Islet of Langerhans (tissue), 1 donor: ENCODE results near the gene PRCP.

Experiments
- FAIRE-seq: peaks from one replicate; lab custom pipeline; 2011; peaks lifted over from hg19 to GRCh38; lab: Jason Lieb, UNC

Gene PRCP

DNA sequence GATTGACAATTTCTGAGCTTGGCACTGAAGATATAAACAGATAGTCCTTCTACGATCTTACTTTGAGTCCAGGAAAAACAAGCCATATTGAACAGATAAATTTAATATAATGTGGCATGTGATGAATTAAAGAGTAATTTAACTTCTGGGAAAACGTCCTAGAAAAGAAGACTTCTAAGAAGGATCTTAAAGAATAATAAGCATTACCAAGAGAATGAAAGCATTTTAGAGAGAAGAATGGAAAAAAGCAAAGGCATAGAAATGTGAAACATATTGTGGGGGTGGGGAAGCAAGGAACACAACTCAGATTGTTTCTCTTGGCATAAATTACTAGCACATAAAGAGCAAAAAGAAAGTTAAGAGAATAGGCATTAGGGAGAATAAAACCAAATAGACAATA is 6.7 kb upstream of the PRCP start:
- FAIRE-seq: no peak

GRCh38 chr11:82906236-82906635 is 6.0 kb upstream of the PRCP start:
- FAIRE-seq: peak; percentile 100

DNA sequence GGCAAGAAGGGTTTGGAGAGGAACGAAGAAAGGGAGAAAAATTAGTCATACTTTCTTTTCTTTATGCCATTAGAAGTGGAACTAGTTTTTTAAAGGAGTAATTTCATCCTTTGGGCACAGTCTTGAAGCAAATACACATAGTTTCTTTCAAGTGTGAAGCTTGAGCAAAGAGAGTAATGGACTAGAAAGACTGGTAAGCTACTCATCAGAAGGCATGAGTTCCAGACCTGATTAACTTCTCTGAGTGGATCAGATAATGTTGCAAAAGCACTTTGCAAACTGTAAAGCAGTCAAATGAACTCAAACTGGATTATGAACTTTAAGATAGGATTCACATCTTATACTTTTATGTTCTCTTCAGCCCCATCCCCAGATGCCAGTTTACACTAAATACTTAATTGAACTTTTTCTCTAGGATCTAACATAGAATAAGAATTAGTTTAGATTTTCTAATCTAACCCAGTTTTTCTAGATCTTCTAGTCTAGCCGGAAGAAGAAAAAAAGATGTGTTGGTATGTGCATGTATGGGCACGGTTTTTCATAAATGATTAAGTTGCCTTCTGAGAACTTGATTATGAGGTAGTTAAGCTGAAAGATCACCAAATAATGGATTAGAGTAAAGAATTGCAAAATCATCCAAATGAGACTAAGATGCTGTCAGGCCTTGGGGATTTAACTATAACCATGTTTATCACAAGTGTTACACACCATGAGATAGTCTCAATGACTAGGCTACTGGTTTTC is 3.8 kb upstream of the PRCP start:
- FAIRE-seq: no peak

- no peak for FAIRE-seq
Observed at GRCh38 chr11:82902880-82903279, 2.6 kb upstream of the PRCP start.

GRCh38 chr11:82901922-82902485 is 1.8 kb upstream of the PRCP start:
- no peak for FAIRE-seq

GRCh38 chr11:82901165-82901921 is 1.1 kb upstream of the PRCP start, which contains the start of gene DDIAS:
Gene DDIAS, plus strand, starts transcription at chr11:82901736. Its CDS starts 13,003 bp downstream, at chr11:82914739.
- FAIRE-seq: peak; percentile 95

DNA sequence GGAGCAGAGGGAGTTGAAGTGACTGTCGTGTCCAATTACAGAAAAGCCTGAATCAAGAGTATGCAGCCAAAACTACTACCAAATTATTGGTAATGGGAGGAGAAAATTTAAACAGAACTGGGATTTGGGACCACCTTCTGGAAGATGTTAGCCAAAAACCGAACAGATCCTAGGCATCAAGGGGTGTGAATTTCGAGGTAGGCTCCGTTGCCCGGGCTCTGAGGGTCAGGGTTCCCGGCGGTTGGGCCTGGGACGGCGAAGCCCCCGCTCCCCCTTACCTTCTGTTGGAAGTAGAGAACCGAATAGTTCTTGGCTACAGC is 313 bp downstream of the PRCP start:
- FAIRE-seq: no peak

DNA sequence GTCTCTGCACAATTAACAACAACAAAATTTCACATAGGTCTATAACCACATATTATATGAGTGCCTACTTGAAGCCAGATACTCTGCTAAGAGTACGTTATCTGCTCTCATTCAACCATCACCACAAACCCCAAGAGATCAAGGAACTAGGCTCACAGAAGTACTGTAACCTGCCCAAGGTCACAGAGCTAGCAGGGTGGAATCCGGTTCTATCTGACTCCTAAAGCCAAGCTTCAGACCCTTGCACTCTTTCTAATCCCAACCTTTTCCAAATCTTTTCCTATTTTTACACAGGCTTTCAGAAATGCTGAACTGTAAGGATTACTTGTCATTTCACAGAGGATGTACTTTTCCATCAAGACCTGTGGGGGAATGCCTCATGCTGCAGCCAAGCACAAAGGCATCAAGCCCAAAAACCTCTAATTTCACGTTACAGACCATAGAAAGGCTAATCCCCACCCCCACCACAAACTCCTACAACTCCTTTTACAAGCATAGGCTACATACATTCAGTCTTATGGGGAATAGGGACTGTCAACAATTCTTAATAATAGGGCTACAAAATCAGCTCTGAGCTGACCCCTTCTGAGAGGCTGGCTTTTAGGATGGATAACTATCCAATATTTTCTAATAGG is 927 bp downstream of the PRCP start:
- FAIRE-seq: no peak

- no peak for FAIRE-seq
Observed at GRCh38 chr11:82898241-82898640, 2.0 kb downstream of the PRCP start.

- FAIRE-seq: no peak
Observed at GRCh38 chr11:82896183-82896582, 4.0 kb downstream of the PRCP start.

GRCh38 chr11:82895437-82896091 is 4.7 kb downstream of the PRCP start:
- FAIRE-seq: no peak

DNA sequence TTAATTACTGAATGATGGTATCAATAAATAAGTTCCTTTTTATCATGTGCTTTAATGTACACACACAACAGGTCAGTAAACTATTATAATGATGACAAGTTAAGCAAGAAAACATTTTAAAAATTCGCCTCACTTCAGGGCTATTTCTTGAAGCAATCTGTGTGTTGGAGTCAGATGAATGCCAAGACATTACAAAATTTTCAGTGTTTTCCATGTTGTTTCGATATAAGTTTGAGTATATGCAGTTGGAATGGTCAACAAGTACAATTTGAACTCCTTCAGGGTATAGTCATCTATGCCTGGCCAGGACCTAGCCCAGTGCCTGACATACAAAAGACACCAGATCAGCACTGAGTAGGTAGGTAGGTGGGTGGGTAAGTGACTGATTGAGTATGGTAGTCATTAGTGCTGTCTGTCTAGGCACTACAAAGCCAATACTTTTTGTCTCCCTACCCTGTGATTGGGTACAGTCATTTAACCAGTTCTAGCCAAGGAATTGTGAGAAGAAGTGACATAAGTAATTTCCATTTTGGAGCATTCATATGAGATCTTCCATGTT is 7.5 kb downstream of the PRCP start:
- FAIRE-seq: no peak

DNA sequence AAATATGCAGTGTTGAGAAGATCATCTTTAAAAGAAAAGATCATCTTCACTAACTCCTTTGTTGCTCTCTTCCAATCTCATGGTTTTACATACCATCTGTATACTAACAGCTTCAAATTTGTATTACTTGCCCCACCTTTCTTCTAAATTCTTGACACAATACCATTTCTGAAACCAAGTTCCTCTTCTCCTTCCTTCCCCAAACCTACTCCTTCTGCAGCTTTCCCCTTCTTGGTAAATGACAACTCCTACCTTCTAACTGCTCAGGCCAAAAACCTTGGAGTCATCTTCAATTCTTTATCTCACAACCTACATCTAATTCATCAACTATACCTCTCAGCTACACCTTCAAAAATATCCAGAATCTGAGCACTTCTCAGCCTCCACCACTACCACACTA is 9.3 kb downstream of the PRCP start:
- FAIRE-seq: no peak

- no peak for FAIRE-seq
Observed at GRCh38 chr11:82890002-82890341, 10.3 kb downstream of the PRCP start.

- no peak for FAIRE-seq
Observed at GRCh38 chr11:82889133-82890001, 10.9 kb downstream of the PRCP start.

GRCh38 chr11:82883853-82884252 is 16.4 kb downstream of the PRCP start:
- no peak for FAIRE-seq

GRCh38 chr11:82874646-82875523 is 25.3 kb downstream of the PRCP start:
- no peak for FAIRE-seq

DNA sequence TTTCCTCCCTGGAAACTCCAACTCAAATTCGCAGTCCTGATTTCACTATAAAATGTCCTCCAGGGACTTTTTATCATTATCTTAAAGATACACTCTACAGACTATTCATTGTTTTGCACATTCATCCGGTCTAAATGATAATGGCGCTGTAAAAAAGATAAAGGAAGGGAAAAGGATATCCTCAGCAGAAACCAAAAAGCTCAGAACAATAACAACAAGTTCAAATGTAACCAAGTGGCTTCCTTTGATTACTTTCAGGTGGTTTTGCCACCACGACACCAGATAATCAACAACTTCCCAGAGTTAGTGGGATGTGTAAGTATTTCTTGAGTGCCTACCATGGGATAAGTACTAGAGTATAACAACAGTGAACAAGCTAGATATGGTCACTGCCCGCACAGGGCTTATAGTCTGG is 26.3 kb downstream of the PRCP start:
- FAIRE-seq: no peak

DNA sequence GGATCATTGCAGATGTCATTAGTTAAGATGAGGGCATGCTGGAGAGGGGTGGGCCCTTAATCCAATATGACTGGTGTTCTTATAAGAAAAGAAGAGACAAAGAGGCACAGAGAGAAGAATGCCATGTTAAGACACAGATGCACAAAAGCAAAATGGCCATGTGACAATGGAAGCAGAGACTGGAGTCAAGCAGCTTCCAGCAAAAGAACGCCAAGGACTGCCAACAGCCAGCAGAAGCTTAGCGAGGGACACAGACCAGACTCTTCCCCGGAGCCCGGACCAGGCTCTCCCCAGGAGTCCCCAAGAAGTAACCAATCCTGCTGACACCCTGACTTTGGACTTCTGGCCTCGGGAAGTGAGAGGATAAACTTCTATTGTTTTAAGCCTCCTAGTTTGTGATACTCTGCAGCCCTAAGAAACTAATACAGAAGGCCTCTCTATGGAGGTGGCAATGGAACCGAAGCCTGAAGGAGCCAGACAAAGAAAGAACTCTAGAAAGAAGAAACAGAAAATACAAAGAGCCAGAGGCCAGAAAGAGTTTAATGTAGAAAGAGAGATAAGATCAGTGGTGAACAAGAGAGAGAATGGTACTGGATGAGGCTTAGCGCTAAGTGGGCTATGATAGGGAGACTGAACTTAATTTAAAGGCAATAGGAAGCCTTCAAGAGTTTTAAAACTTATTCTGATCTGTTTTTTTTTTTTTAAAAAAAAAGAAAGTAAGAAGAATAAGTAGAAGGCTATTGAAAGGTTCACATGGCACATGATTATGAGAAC is 27.7 kb downstream of the PRCP start:
- no peak for FAIRE-seq

GRCh38 chr11:82871646-82872045 is 28.6 kb downstream of the PRCP start:
- FAIRE-seq: no peak
